Osteoblast (primary cell): ENCODE results near the gene CSPG5. TPM values are rescaled to one million over a fixed set of nuclear protein-coding genes. Genes with fewer than 3 reads are reported as not detected.

ENCODE experiments used
- DNase-seq: peaks from one replicate; pipeline ENCODE4 v3.0.0; 2011; ENCODE audit warnings: low spot score, mixed read lengths; ENCODE audit not compliant: insufficient read length; ENCODE audit errors: missing footprints
- H2AFZ ChIP-seq: 2 replicates; pipeline ENCODE4 v1.6.0; 2011; ENCODE audit warnings: mild to moderate bottlenecking, low read length
- H3K27ac ChIP-seq: 2 replicates; pipeline ENCODE4 v1.5.1; 2011; ENCODE audit warnings: mild to moderate bottlenecking, low read depth, low read length, moderate library complexity
- H3K27me3 ChIP-seq: 2 replicates; pipeline ENCODE4 v1.6.0; 2012; ENCODE audit warnings: mild to moderate bottlenecking, control low read depth, inconsistent platforms, low read length, moderate library complexity; ENCODE audit not compliant: insufficient read depth
- H3K36me3 ChIP-seq: 2 replicates; pipeline ENCODE4 v1.5.1; 2011; ENCODE audit warnings: mild to moderate bottlenecking, low read length, control low read depth, moderate library complexity; ENCODE audit not compliant: insufficient read depth
- H3K4me1 ChIP-seq: 2 replicates; pipeline ENCODE4 v1.5.1; 2011; ENCODE audit warnings: mild to moderate bottlenecking, low read length, control low read depth, moderate library complexity; ENCODE audit not compliant: insufficient read depth
- H3K4me2 ChIP-seq: 2 replicates; pipeline ENCODE4 v1.6.0; 2011; ENCODE audit warnings: mild to moderate bottlenecking, low read length; ENCODE audit not compliant: insufficient read depth
- H3K4me3 ChIP-seq: fragments of 200-600 bp; sonication (generic); 3 replicates; pipeline ENCODE4 v1.5.1; 2012; ENCODE audit warnings: mild to moderate bottlenecking, low read length, inconsistent platforms; ENCODE audit not compliant: insufficient read depth
- H3K79me2 ChIP-seq: 2 replicates; pipeline ENCODE4 v1.6.0; 2012; ENCODE audit warnings: mild to moderate bottlenecking, low read length, control low read depth, inconsistent platforms; ENCODE audit not compliant: insufficient read depth
- H3K9me3 ChIP-seq: 2 replicates; pipeline ENCODE4 v1.5.1; 2011; ENCODE audit warnings: low read depth, low read length, control low read depth
- H4K20me1 ChIP-seq: 2 replicates; pipeline ENCODE4 v1.6.0; 2012; ENCODE audit warnings: mild to moderate bottlenecking, low read length, control low read depth; ENCODE audit not compliant: insufficient read depth
- total RNA-seq: library from RNA; depleted of rRNA; stranded (reverse); fragments of >200 nt; gene quantifications from 2 replicates; pipeline ENCODE4 v1.2.3, GENCODE V29; 2012
- TF ChIP-seq, protein P1 (sequence below): IDR thresholded peaks from 2 replicates; pipeline ENCODE4 v1.5.1; 2011; ENCODE audit warnings: mild to moderate bottlenecking, low read depth, low read length, moderate library complexity; ENCODE audit errors: extremely low read depth

CSPG5 gene
- total RNA-seq, 1 donor, result under 0.01 TPM

DNA sequence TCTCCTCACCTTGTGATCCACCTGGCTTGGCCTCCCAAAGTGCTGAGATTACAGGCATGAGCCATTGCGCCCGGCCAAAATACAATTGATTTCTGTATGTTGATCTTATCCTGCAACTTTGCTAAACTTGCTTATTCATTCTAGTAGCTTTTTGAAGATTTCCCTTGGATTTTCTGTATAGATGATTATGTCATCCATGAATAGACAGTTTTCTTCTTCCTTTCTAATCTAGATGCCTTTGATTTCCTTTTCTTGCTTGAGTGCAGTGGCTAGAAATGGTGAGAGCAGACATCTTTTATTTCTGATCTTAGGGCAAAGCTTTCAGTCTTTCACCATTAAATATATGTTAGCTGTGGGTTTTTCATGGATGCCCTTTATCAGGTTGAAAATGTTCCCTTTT is 60.7 kb downstream of the CSPG5 start:
- Histone ChIP-seq H4K20me1 (no peaks in the 10 kb centered on the region), H3K9me3 (no peaks in the 10 kb centered on the region), H3K4me3 (no peak overlapping the region), H2AFZ (no peak overlapping the region), H3K79me2 (no peaks in the 10 kb centered on the region), H3K27me3 (no peaks in the 10 kb centered on the region), H3K36me3 (no peaks in the 10 kb centered on the region), H3K4me1 (no peaks in the 10 kb centered on the region), H3K27ac (no peak overlapping the region), H3K4me2 (no peak overlapping the region)
- peak; percentile 8 for DNase-seq
- TF ChIP-seq, protein P1, sequence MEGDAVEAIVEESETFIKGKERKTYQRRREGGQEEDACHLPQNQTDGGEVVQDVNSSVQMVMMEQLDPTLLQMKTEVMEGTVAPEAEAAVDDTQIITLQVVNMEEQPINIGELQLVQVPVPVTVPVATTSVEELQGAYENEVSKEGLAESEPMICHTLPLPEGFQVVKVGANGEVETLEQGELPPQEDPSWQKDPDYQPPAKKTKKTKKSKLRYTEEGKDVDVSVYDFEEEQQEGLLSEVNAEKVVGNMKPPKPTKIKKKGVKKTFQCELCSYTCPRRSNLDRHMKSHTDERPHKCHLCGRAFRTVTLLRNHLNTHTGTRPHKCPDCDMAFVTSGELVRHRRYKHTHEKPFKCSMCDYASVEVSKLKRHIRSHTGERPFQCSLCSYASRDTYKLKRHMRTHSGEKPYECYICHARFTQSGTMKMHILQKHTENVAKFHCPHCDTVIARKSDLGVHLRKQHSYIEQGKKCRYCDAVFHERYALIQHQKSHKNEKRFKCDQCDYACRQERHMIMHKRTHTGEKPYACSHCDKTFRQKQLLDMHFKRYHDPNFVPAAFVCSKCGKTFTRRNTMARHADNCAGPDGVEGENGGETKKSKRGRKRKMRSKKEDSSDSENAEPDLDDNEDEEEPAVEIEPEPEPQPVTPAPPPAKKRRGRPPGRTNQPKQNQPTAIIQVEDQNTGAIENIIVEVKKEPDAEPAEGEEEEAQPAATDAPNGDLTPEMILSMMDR, result no peak

DNA sequence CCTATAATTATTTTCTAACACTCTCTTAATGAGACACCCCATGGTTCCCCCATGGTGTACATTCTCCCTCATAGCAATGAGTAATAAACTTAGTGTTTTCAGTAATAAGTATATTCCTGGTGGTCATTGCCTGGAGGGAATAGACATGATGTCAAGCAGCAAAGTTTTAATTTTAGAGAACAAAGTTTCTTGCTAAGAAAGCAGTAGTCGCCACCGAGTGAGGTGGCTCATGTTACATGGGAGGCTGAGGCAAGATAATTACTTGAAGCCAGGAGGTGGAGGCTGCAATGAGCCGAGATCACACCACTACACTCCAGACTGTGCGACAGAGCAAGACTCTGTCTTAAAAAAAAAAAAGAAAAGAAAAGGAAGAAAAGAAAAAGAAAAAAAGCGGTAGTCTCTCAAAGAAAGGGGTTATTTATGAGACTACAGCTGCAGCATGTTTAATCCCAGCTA is 62.8 kb downstream of the CSPG5 start:
- no peaks in the 10 kb centered on the region for H3K27me3 ChIP-seq
- H3K9me3 ChIP-seq, result no peaks in the 10 kb centered on the region

DNA sequence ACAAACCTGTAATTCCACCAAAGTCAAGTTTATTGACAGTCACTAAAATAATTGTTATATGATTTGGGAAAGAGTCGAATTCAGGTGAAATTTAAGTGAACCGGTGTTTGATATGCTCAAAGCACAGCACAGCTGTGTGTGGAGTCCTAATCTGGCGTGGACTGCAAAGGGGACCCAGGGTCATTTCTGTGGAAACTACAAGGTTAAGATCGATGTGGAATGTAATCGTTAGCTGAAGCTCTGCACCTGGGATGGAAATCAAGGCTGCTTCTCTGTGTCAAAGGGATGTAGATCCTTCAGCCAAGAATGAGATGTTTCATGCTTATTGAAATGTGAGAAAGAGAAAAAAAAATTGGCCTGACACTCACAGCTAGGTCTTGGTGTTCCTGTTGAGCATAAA is 63.6 kb downstream of the CSPG5 start:
- Histone ChIP-seq H2AFZ (peak overlapping the region; percentile 32), H3K9me3 (no peaks in the 10 kb centered on the region), H3K36me3 (peaks cover 8% of the 10 kb centered on the region), H4K20me1 (no peaks in the 10 kb centered on the region), H3K27me3 (no peaks in the 10 kb centered on the region), H3K4me3 (no peak overlapping the region), H3K4me2 (no peak overlapping the region), H3K27ac (no peak overlapping the region), H3K4me1 (peaks cover 6% of the 10 kb centered on the region), H3K79me2 (peaks cover 27% of the 10 kb centered on the region)
- no peak for DNase-seq
- TF ChIP-seq, protein P1, result no peak

More for the DNA sequence above, 62.8 kb downstream of the CSPG5 start:
- TF ChIP-seq, protein P1, result no peak
- no peak for DNase-seq
- H2AFZ ChIP-seq, result no peak overlapping the region
- H3K4me2 ChIP-seq, result peak overlapping the region; percentile 21
- H3K79me2 ChIP-seq, result peaks cover 19% of the 10 kb centered on the region
- no peak overlapping the region for H3K4me3 ChIP-seq
- H4K20me1 ChIP-seq, result no peaks in the 10 kb centered on the region
- H3K36me3 ChIP-seq, result peaks cover under 1% of the 10 kb centered on the region
- H3K4me1 ChIP-seq, result peaks cover 6% of the 10 kb centered on the region
- no peak overlapping the region for H3K27ac ChIP-seq

DNA sequence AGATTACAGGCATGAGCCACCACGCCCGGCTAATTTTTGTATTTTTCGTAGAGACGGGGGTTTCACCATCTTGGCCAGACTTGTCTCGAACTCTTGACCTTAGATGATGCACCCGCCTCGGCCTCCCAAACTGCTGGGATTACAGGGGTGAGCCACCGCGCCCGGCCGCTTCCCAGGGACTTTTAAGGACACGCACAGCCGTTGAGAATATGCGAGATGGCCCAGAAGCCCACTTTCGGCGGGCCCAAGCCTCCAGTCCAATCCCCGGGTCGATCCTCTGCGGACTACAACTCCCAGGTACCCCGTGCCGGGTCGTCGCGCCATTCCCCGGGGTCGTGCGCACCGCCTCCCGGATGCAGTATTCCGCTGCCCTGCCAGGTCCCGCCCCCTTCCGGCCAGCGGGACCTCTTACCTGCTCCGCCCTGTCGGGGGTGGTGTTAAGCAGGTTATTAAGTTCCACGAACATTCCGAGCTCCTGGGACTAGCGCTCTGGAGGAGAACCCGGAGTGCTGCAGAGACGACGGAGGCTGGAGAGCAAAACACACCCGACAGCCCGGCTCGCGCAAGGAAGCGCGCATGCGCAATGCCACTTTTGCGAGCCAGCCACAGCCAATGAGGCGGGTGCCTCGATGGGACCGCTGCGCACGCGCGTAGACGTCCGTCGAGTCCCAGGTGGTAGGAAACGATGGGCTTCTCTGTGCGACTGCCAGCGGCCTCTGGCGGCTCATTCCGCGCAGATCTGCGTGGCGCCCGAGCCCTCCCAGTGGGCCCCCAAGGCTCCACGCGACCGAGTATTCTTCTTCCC is 65.3 kb downstream of the CSPG5 start, which contains the start of gene ELP6:
Gene ELP6, minus strand, starts transcription at position 588 of the 805 bp plus-strand sequence. Its CDS starts 122 bp downstream, at position 466.
- Histone ChIP-seq H3K27ac (peak within 1 kb of the TSS; percentile 86), H3K9me3 (no peaks in the 10 kb centered on the region), H3K4me1 (peaks cover 6% of the 10 kb centered on the region), H4K20me1 (no peaks in the 10 kb centered on the region), H3K27me3 (no peaks in the 10 kb centered on the region), H3K4me3 (peak within 1 kb of the TSS; percentile 99), H2AFZ (peak within 1 kb of the TSS; percentile 99), H3K4me2 (peak within 1 kb of the TSS; percentile 96), H3K79me2 (peaks cover 31% of the 10 kb centered on the region), H3K36me3 (peaks cover 20% of the 10 kb centered on the region)
- DNase-seq, result peak; percentile 98
- TF ChIP-seq, protein P1, result peak; percentile 37
